ENCODE measurements around the gene SACM1L.
A peak's percentile ranks its signal among the peaks of the same experiment; 100 is the strongest.

SACM1L gene

GRCh38 chr3:45689787-45690145 lies 570 bp downstream of the SACM1L start:
- Histone ChIP-seq H4K20me1 (ENCODE audit: insufficient read depth, low read length, poor library complexity, severe bottlenecking) (peaks cover 52% of the 10 kb centered on the region), H2AFZ (ENCODE audit: low read length) (peak overlapping the region; percentile 16; the same call in 1 of the 2 replicates)

GRCh38 chr3:45690336-45691035 lies 1.3 kb downstream of the SACM1L start:
- Histone ChIP-seq H3K27me3 (ENCODE audit: insufficient read depth, low read length, poor library complexity, severe bottlenecking) (peaks cover 7% of the 10 kb centered on the region), H3K9me2 (replicated peaks; ENCODE audit: low read depth, low read length) (no peaks in the 10 kb centered on the region), H3F3A (ENCODE audit: low read depth) (peaks cover 27% of the 10 kb centered on the region), H4K20me1 (ENCODE audit: insufficient read depth, low read length, poor library complexity, severe bottlenecking) (peaks cover 59% of the 10 kb centered on the region), H3K36me3 (ENCODE audit: insufficient read depth, low read length) (peaks cover 14% of the 10 kb centered on the region; the same call in 1 of the 2 replicates), H2AFZ (ENCODE audit: low read length) (no peak overlapping the region), H3K4me3 (ENCODE audit: low read length, poor library complexity, severe bottlenecking) (peak overlapping the region; percentile 99), H3K9ac (ENCODE audit: low read depth, low read length, poor library complexity, severe bottlenecking) (peak overlapping the region; percentile 98), H3K4me1 (ENCODE audit: insufficient read depth, low read length, poor library complexity, severe bottlenecking) (peaks cover 54% of the 10 kb centered on the region), H3K9me3 (ENCODE audit: insufficient read depth, low read depth, low read length) (no peaks in the 10 kb centered on the region), H3K4me2 (ENCODE audit: low read depth, low read length, poor library complexity, severe bottlenecking) (peak overlapping the region; percentile 88), H3K79me2 (ENCODE audit: insufficient read depth, low read length) (peaks cover 62% of the 10 kb centered on the region)
- no peak for TF ChIP-seq EZH2phosphoT487 (IDR thresholded peaks at IDR 0.05; ENCODE audit: borderline replicate concordance)
- TF ChIP-seq CTCF (conservative IDR thresholded peaks at IDR 0.05; ENCODE audit: low read length) = peak; percentile 40; the same call in 1 of the 2 replicates

More at GRCh38 chr3:45689787-45690145, 570 bp downstream of the SACM1L start:
- Histone ChIP-seq H3K9me2 (replicated peaks; ENCODE audit: low read depth, low read length) (no peaks in the 10 kb centered on the region), H3F3A (ENCODE audit: low read depth) (peaks cover 27% of the 10 kb centered on the region), H3K9me3 (ENCODE audit: insufficient read depth, low read depth, low read length) (no peaks in the 10 kb centered on the region), H3K4me3 (ENCODE audit: low read length, poor library complexity, severe bottlenecking) (peak overlapping the region; percentile 99), H3K4me2 (ENCODE audit: low read depth, low read length, poor library complexity, severe bottlenecking) (peak overlapping the region; percentile 88), H3K27me3 (ENCODE audit: insufficient read depth, low read length, poor library complexity, severe bottlenecking) (peaks cover 7% of the 10 kb centered on the region), H3K79me2 (ENCODE audit: insufficient read depth, low read length) (peaks cover 55% of the 10 kb centered on the region), H3K4me1 (ENCODE audit: insufficient read depth, low read length, poor library complexity, severe bottlenecking) (peaks cover 46% of the 10 kb centered on the region), H3K9ac (ENCODE audit: low read depth, low read length, poor library complexity, severe bottlenecking) (peak overlapping the region; percentile 98), H3K36me3 (ENCODE audit: insufficient read depth, low read length) (peaks cover 14% of the 10 kb centered on the region; the same call in 1 of the 2 replicates)
- no peak for TF ChIP-seq EZH2phosphoT487 (IDR thresholded peaks at IDR 0.05; ENCODE audit: borderline replicate concordance)
- no peak for TF ChIP-seq CTCF (conservative IDR thresholded peaks at IDR 0.05; ENCODE audit: low read length)

GRCh38 chr3:45691842-45692241 lies 2.6 kb downstream of the SACM1L start:
- peak overlapping the region; percentile 98 for H3K9ac ChIP-seq (ENCODE audit: low read depth, low read length, poor library complexity, severe bottlenecking)

More at GRCh38 chr3:45691842-45692241, 2.6 kb downstream of the SACM1L start:
- peak overlapping the region; percentile 88 for H3K4me2 ChIP-seq (ENCODE audit: low read depth, low read length, poor library complexity, severe bottlenecking)
- H3K27me3 ChIP-seq (ENCODE audit: insufficient read depth, low read length, poor library complexity, severe bottlenecking) = peaks cover 7% of the 10 kb centered on the region
- H3K9me2 ChIP-seq (replicated peaks; ENCODE audit: low read depth, low read length) = no peaks in the 10 kb centered on the region
- peaks cover 27% of the 10 kb centered on the region for H3F3A ChIP-seq (ENCODE audit: low read depth)
- peaks cover 73% of the 10 kb centered on the region for H4K20me1 ChIP-seq (ENCODE audit: insufficient read depth, low read length, poor library complexity, severe bottlenecking)
- H3K4me3 ChIP-seq (ENCODE audit: low read length, poor library complexity, severe bottlenecking) = peak overlapping the region; percentile 99
- H3K36me3 ChIP-seq (ENCODE audit: insufficient read depth, low read length) = peaks cover 19% of the 10 kb centered on the region; the same call in 1 of the 2 replicates
- no peaks in the 10 kb centered on the region for H3K9me3 ChIP-seq (ENCODE audit: insufficient read depth, low read depth, low read length)
- TF ChIP-seq EZH2phosphoT487 (IDR thresholded peaks at IDR 0.05; ENCODE audit: borderline replicate concordance) = no peak
- TF ChIP-seq CTCF (conservative IDR thresholded peaks at IDR 0.05; ENCODE audit: low read length) = no peak
- peaks cover 62% of the 10 kb centered on the region for H3K4me1 ChIP-seq (ENCODE audit: insufficient read depth, low read length, poor library complexity, severe bottlenecking)
- peaks cover 76% of the 10 kb centered on the region for H3K79me2 ChIP-seq (ENCODE audit: insufficient read depth, low read length)
- H2AFZ ChIP-seq (ENCODE audit: low read length) = no peak overlapping the region
